T-cell (primary cell): ENCODE measurements around the gene KRTAP23-1. TPM values are rescaled to one million over a fixed set of nuclear protein-coding genes. Genes with fewer than 3 reads are reported as not detected.

Source experiments
- ATAC-seq, 4 experiments: fragments of 200-7000 bp in 3 of 4; fragments of 150-1000 bp in 1 of 4; cut with Tn5 transposase; replicated peaks in 1 of 4; 1 replicate in 3 of 4; 2 replicates in 1 of 4; pipeline ENCODE4 v1.10.0; 2021; ENCODE audit warnings: moderate library complexity in 3 of 4, mild to moderate bottlenecking in 2 of 4, moderate number of reproducible peaks in 1 of 4
- CTCF ChIA-PET, 2 donors: fragments of 300-600 bp; sonication (Branson Sonifier 250); formaldehyde crosslinking; loops; one replicate each; lab custom pipeline; 2022; ENCODE audit warnings: antibody characterized with exemption in 2 of 2; lab: Charles Lee
- POLR2A ChIA-PET, 2 donors: fragments of 300-600 bp; sonication (Branson Sonifier 250); formaldehyde crosslinking; loops; one replicate each; lab custom pipeline; 2022; ENCODE audit warnings: antibody characterized with exemption in 2 of 2; lab: Charles Lee
- DNase-seq, 35 experiments: peaks; one replicate each; pipeline versions ENCODE4 v3.0.0 to v3.0.0-alpha.2; 2013 to 2023
- H3K27ac ChIP-seq: one replicate; pipeline ENCODE4 v1.5.1; 2013; ENCODE audit warnings: low read length
- H3K27me3 ChIP-seq, 2 experiments: replicated peaks in 1 of 2; 1 replicate in 1 of 2; 2 replicates in 1 of 2; pipeline versions ENCODE4 v1.6.1 to v1.7.0; 2013; ENCODE audit warnings: low read length in 1 of 2, mixed read lengths in 1 of 2; ENCODE audit not compliant: control insufficient read depth in 2 of 2, insufficient read depth in 2 of 2; ENCODE audit errors: extremely low read depth in 1 of 2
- H3K36me3 ChIP-seq, 2 donors: 1 replicate in 1 of 2; 2 replicates in 1 of 2; pipeline versions ENCODE4 v1.6.1 to v1.7.0; 2013; ENCODE audit warnings: low read length in 1 of 2; ENCODE audit not compliant: control insufficient read depth in 2 of 2, insufficient read depth in 1 of 2; ENCODE audit errors: extremely low read depth in 1 of 2
- H3K4me1 ChIP-seq, 2 experiments: 1 replicate in 1 of 2; 2 replicates in 1 of 2; pipeline versions ENCODE4 v1.6.1 to v1.7.0; 2013; ENCODE audit warnings: low read length in 2 of 2, mixed read lengths in 1 of 2; ENCODE audit not compliant: insufficient read depth in 2 of 2, control insufficient read depth in 1 of 2; ENCODE audit errors: extremely low read depth in 1 of 2
- H3K4me3 ChIP-seq, 2 donors: 1 replicate in 1 of 2; 2 replicates in 1 of 2; pipeline versions ENCODE4 v1.5.1 to v1.7.0; 2013; ENCODE audit warnings: mild to moderate bottlenecking in 2 of 2, low read length in 1 of 2, moderate library complexity in 1 of 2; ENCODE audit not compliant: control insufficient read depth in 1 of 2; ENCODE audit errors: extremely low read depth in 1 of 2
- H3K9me3 ChIP-seq: 2 replicates; pipeline ENCODE4 v1.7.0; 2013
- H3K27ac Mint-ChIP-seq, 2 donors: one replicate each; pipeline ENCODE4 v1.8.0; 2020 to 2021; ENCODE audit warnings: mild to moderate bottlenecking in 2 of 2, mixed read lengths in 2 of 2
- H3K27me3 Mint-ChIP-seq, 2 donors: one replicate each; pipeline ENCODE4 v1.8.0; 2021 to 2022; ENCODE audit warnings: mixed read lengths in 2 of 2
- H3K36me3 Mint-ChIP-seq: one replicate; pipeline ENCODE4 v1.8.0; 2021; ENCODE audit warnings: mixed read lengths
- H3K4me1 Mint-ChIP-seq, 3 donors: one replicate each; pipeline ENCODE4 v1.8.0; 2020 to 2022; ENCODE audit warnings: mixed read lengths in 3 of 3, mild to moderate bottlenecking in 1 of 3
- H3K4me3 Mint-ChIP-seq, 3 donors: one replicate each; pipeline ENCODE4 v1.8.0; 2020 to 2022; ENCODE audit warnings: mild to moderate bottlenecking in 3 of 3, mixed read lengths in 3 of 3, moderate library complexity in 3 of 3
- H3K9me3 Mint-ChIP-seq, 3 donors: one replicate each; pipeline ENCODE4 v1.8.0; 2020 to 2022; ENCODE audit warnings: mixed read lengths in 3 of 3
- WGBS: methylation state at CpG from one replicate; pipeline ENCODE4 v1.1.5; 2013; ENCODE audit warnings: missing lambda C conversion rate; ENCODE audit not compliant: insufficient coverage; 5-methylcytosine and 5-hydroxymethylcytosine counted together
- total RNA-seq, 35 experiments: library from RNA in 6 of 35; stranded (reverse) in 6 of 35; fragments of 120-200 nt in 1 of 35; gene quantifications; one replicate each; pipeline versions ENCODE4 v1.2.1 to v1.2.4 and lab custom pipeline; 2013 to 2026

Gene KRTAP23-1
- total RNA-seq (not detected), total RNA-seq (lab: John Stamatoyannopoulos, UW) (0 reads per million in 29 experiments)
- total RNA-seq (2013) = not detected

DNA sequence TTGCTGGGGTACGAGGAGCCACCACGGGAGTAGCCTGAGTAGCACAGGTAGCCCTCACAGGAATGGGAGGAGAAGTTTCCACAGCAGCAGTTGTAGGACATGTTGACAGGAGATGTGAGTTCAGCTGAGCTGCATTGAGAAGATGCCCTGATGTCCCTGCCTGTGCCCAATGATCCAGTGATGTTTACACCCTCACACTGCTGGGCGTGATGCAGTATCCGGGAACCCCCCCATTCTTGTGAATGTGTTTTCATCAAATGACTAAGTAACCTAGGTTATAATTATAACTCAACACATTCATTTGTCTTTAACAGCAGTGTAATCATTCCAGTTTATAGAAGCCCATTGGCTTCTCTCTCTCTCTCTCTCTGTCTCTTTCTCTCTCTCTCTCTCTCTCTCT is at the start of gene KRTAP23-1:
KRTAP23-1 (minus strand) TSS at position 101 of the 400 bp plus-strand sequence; CDS start at position 101, 0 bp downstream.
- H3K9me3 ChIP-seq = no peaks in the 10 kb centered on the region
- H3K4me1 ChIP-seq = no peaks in the 10 kb centered on the region
- H3K27ac Mint-ChIP-seq = no peak within 1 kb of the TSS
- POLR2A ChIA-PET = no interaction called here
- H3K4me3 Mint-ChIP-seq = no peak within 1 kb of the TSS
- no peaks in the 10 kb centered on the region for H3K36me3 ChIP-seq
- no peak within 1 kb of the TSS for H3K27ac ChIP-seq
- CTCF ChIA-PET = interaction anchor here in 1 of 2 donors (0.6 kb wide), 1 partner anchor 14 kb away, joined by 9 read pairs; no protein-coding TSS in a partner anchor
- WGBS = 89% methylated on average over 3 of the region's 4 CpGs
- no peaks in the 10 kb centered on the region for H3K27me3 ChIP-seq
- H3K27me3 Mint-ChIP-seq = peaks cover 0 to 3% of the 10 kb centered on the region in 2 donors
- no peaks in the 10 kb centered on the region for H3K9me3 Mint-ChIP-seq
- ATAC-seq (no peak), DNase-seq (no peak)
- H3K4me3 ChIP-seq = no peak within 1 kb of the TSS
- H3K36me3 Mint-ChIP-seq = no peaks in the 10 kb centered on the region
- no peaks in the 10 kb centered on the region for H3K4me1 Mint-ChIP-seq

GRCh38 chr21:30395731-30396130 is 47.3 kb upstream of the KRTAP23-1 start, which contains the start of gene KRTAP13-1:
Gene KRTAP13-1 (plus strand): TSS chr21:30396031. CDS start chr21:30396087, 56 bp downstream.
- no peaks in the 10 kb centered on the region for H3K4me1 ChIP-seq
- no peak within 1 kb of the TSS for H3K4me3 ChIP-seq
- ATAC-seq (no peak), DNase-seq (no peak)
- no peaks in the 10 kb centered on the region for H3K36me3 ChIP-seq
- Mint-ChIP-seq H3K9me3 (no peaks in the 10 kb centered on the region), H3K36me3 (no peaks in the 10 kb centered on the region), H3K4me3 (no peak within 1 kb of the TSS), H3K27me3 (peaks cover 0 to 11% of the 10 kb centered on the region in 2 donors), H3K4me1 (no peaks in the 10 kb centered on the region), H3K27ac (no peak within 1 kb of the TSS)
- WGBS = 77% methylated on average over 2 of the region's 4 CpGs
- ChIA-PET POLR2A (no interaction called here), CTCF (no interaction called here)
- H3K9me3 ChIP-seq = no peaks in the 10 kb centered on the region
- H3K27me3 ChIP-seq = no peaks in the 10 kb centered on the region
- H3K27ac ChIP-seq = no peak within 1 kb of the TSS

DNA sequence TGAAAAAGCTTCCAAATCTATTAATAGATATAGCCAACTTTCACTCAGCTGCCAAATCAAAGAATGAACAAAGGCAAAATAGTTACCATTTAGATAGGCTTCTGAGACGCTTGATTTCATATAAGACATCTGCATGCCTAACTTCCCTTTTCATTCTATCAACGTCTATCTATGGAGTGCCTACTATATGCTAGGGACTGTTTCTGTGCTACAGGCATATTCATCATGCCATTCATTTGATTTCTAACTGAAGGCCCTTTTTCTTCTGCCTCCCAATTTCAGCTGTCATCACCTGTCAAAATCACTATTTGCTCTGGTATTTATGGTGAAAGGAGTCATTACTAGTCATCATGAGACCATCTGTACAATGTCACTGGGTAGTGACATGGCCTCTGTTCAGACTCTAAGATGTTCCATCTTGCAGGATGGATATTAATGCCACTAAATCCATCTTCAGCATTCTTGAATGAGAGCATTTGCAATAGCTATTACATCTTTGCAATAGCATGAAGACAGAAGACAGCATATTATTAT is 43.2 kb upstream of the KRTAP23-1 start:
- Histone ChIP-seq H3K9me3 (no peaks in the 10 kb centered on the region), H3K27ac (no peak overlapping the region), H3K36me3 (no peaks in the 10 kb centered on the region), H3K4me3 (no peak overlapping the region), H3K27me3 (peaks cover 0 to 3% of the 10 kb centered on the region in 2 experiments), H3K4me1 (no peaks in the 10 kb centered on the region)
- DNase-seq (no peak), ATAC-seq (no peak)
- POLR2A ChIA-PET = no interaction called here
- Mint-ChIP-seq H3K9me3 (peaks cover 4 to 8% (median 4%) of the 10 kb centered on the region in 3 donors), H3K36me3 (no peaks in the 10 kb centered on the region), H3K27me3 (peaks cover 0 to 5% of the 10 kb centered on the region in 2 donors), H3K4me1 (no peaks in the 10 kb centered on the region), H3K4me3 (no peak overlapping the region), H3K27ac (no peak overlapping the region)
- no CpG with 5 or more reads among the region's 2 CpGs for WGBS
- CTCF ChIA-PET = no interaction called here

GRCh38 chr21:30382201-30382600 is 33.8 kb upstream of the KRTAP23-1 start:
- H3K36me3 Mint-ChIP-seq = no peaks in the 10 kb centered on the region
- no peak overlapping the region for H3K4me3 ChIP-seq
- POLR2A ChIA-PET = no interaction called here
- no peaks in the 10 kb centered on the region for H3K9me3 Mint-ChIP-seq
- H3K27ac ChIP-seq = no peak overlapping the region
- no peak for DNase-seq
- no peak for ATAC-seq
- H3K4me3 Mint-ChIP-seq = no peak overlapping the region
- no peaks in the 10 kb centered on the region for H3K4me1 Mint-ChIP-seq
- H3K27ac Mint-ChIP-seq = no peak overlapping the region
- H3K36me3 ChIP-seq = no peaks in the 10 kb centered on the region
- H3K4me1 ChIP-seq = no peaks in the 10 kb centered on the region
- no peaks in the 10 kb centered on the region for H3K9me3 ChIP-seq
- CTCF ChIA-PET = no interaction called here
- WGBS = no CpG with 5 or more reads among the region's 1 CpG
- peaks cover 0 to 6% of the 10 kb centered on the region in 2 donors for H3K27me3 Mint-ChIP-seq
- H3K27me3 ChIP-seq = peaks cover 0 to 3% of the 10 kb centered on the region in 2 experiments

DNA sequence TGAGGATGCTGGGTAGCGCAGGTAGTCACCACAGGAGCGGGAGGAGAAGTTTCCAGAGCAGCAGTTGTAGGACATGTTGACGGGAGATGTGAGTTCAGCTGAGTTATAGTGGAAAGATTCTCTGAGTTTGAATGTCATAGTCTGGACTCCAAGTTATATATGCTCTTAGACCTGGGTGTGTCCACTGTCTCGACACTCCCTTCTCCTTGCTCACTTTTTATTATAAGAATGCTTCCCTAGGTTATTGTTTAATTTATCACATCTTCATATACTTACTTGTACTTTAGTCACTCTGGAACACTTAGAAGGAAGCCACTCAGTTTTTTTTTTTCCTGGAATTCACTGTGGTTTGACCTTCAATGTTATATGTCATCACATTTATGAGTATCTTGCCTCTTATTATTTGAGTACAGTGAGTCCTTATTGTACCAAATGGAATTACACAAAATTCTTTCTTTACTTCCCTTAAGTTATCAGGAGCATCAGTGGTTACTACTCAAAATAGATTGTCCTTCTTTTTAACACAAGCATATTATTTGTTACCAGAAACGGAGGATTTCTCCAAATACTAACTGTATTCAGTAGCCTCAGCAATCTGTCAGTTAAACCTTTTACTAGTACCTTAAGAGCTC is 23.8 kb upstream of the KRTAP23-1 start, which contains the start of gene KRTAP13-2:
KRTAP13-2 (minus strand) TSS at position 133 of the 632 bp plus-strand sequence; CDS start at position 75, 58 bp downstream.
- H3K27ac Mint-ChIP-seq = no peak within 1 kb of the TSS
- ChIA-PET POLR2A (no interaction called here), CTCF (no interaction called here)
- H3K27me3 Mint-ChIP-seq = peaks cover 0 to 6% of the 10 kb centered on the region in 2 donors
- no peak within 1 kb of the TSS for H3K4me3 Mint-ChIP-seq
- H3K27me3 ChIP-seq = no peaks in the 10 kb centered on the region
- no peak for ATAC-seq
- no peak for DNase-seq
- H3K36me3 ChIP-seq = no peaks in the 10 kb centered on the region
- H3K27ac ChIP-seq = no peak within 1 kb of the TSS
- WGBS = 100% methylated on average over 1 of the region's 5 CpGs
- H3K4me1 Mint-ChIP-seq = no peaks in the 10 kb centered on the region
- H3K9me3 ChIP-seq = no peaks in the 10 kb centered on the region
- H3K9me3 Mint-ChIP-seq = peaks cover 0 to 3% (median 0%) of the 10 kb centered on the region in 3 donors
- H3K4me1 ChIP-seq = no peaks in the 10 kb centered on the region
- no peaks in the 10 kb centered on the region for H3K36me3 Mint-ChIP-seq
- no peak within 1 kb of the TSS for H3K4me3 ChIP-seq

DNA sequence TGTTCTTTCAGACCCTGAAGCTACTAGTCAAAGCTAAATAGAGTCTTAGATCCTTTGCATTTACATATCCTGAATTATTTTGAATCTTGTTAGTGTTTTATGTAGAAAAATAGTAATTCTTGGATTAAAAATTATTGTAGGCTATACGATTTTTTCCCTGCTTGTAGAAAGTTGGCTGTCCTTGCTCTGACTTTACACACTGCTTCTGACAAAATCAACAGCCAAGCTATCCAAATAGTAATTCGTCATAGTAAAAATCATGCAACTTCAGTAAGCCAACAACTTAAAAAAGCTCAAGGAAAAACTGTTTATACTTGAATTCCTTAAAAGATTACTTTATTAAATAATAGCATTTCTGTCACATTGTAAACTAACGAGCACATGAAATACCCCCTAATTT is 7.5 kb upstream of the KRTAP23-1 start:
- ATAC-seq = no peak
- POLR2A ChIA-PET = no interaction called here

More for the DNA sequence above, 7.5 kb upstream of the KRTAP23-1 start:
- no peaks in the 10 kb centered on the region for H3K36me3 Mint-ChIP-seq
- H3K4me3 Mint-ChIP-seq = no peak overlapping the region
- no CpG with 5 or more reads among the region's 3 CpGs for WGBS
- no peaks in the 10 kb centered on the region for H3K4me1 Mint-ChIP-seq
- Histone ChIP-seq H3K36me3 (no peaks in the 10 kb centered on the region), H3K4me3 (no peak overlapping the region), H3K9me3 (no peaks in the 10 kb centered on the region), H3K27me3 (no peaks in the 10 kb centered on the region), H3K27ac (no peak overlapping the region), H3K4me1 (no peaks in the 10 kb centered on the region)
- no peak overlapping the region for H3K27ac Mint-ChIP-seq
- peaks cover 2 to 24% of the 10 kb centered on the region in 2 donors for H3K27me3 Mint-ChIP-seq
- no peak for DNase-seq
- no peaks in the 10 kb centered on the region for H3K9me3 Mint-ChIP-seq
- CTCF ChIA-PET = no interaction called here
